Neuron (in vitro differentiated cells): ENCODE results near the gene TRIML2.

Source experiments
- H2AFZ ChIP-seq: one replicate; pipeline ENCODE4 v1.6.1; 2013; ENCODE audit warnings: low read depth, mild to moderate bottlenecking, inconsistent platforms, low read length, moderate library complexity
- H3K27me3 ChIP-seq: one replicate; pipeline ENCODE4 v1.6.1; 2013; ENCODE audit warnings: low read length; ENCODE audit not compliant: insufficient read depth
- H3K36me3 ChIP-seq: one replicate; pipeline ENCODE4 v1.6.1; 2013; ENCODE audit warnings: low read length; ENCODE audit not compliant: insufficient read depth
- H3K4me1 ChIP-seq: one replicate; pipeline ENCODE4 v1.6.1; 2013; ENCODE audit warnings: low read length; ENCODE audit not compliant: insufficient read depth
- H3K4me3 ChIP-seq: 2 replicates; pipeline ENCODE4 v1.5.1; 2013; ENCODE audit warnings: mild to moderate bottlenecking, low read length, moderate library complexity
- H3K9me3 ChIP-seq: one replicate; pipeline ENCODE4 v1.6.1; 2013; ENCODE audit warnings: low read length

The TRIML2 gene, protein sequence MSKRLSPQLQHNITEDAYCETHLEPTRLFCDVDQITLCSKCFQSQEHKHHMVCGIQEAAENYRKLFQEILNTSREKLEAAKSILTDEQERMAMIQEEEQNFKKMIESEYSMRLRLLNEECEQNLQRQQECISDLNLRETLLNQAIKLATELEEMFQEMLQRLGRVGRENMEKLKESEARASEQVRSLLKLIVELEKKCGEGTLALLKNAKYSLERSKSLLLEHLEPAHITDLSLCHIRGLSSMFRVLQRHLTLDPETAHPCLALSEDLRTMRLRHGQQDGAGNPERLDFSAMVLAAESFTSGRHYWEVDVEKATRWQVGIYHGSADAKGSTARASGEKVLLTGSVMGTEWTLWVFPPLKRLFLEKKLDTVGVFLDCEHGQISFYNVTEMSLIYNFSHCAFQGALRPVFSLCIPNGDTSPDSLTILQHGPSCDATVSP

DNA sequence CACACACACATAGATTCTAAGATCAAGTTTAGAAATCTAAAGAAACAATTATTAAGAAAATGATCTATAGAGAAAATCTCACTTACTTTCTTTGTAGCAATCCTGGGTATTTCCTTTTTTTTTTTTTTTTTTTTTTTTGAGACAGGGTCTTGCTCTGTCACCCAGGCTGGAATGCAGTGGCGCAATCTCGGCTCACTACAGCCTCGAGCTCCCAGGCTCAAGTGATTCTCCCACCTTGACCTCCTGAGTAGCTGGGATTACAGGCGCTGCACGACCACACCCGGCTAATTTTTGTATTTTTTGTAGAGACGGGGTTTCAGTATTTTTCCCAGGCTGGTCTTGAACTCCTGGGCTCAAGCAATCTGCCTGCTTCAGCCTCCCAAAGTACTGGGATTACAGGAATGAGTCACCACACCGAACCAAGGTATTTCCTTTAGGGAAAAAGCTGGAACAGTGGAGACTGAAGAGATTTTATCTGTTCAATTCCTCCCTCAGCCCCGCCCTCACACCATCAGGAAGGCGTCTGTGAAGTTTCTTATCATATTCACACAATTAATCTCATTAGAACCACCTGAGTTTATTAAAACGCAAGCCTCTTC lies at the start of gene TRIML2:
TSS of gene TRIML2 (minus strand) at position 447 of the 599 bp plus-strand sequence. CDS start 4,235 bp downstream, outside the sequence.
- Histone ChIP-seq H2AFZ (no peak within 1 kb of the TSS), H3K4me1 (no peaks in the 10 kb centered on the region), H3K36me3 (no peaks in the 10 kb centered on the region), H3K9me3 (no peaks in the 10 kb centered on the region), H3K27me3 (no peaks in the 10 kb centered on the region), H3K4me3 (no peak within 1 kb of the TSS)

- H3K9me3 ChIP-seq, result no peaks in the 10 kb centered on the region
- no peaks in the 10 kb centered on the region for H3K36me3 ChIP-seq
- no peak overlapping the region for H3K4me3 ChIP-seq
- no peaks in the 10 kb centered on the region for H3K27me3 ChIP-seq
- no peaks in the 10 kb centered on the region for H3K4me1 ChIP-seq
- H2AFZ ChIP-seq, result no peak overlapping the region
These were observed 48.9 kb upstream of the TRIML2 start for GRCh38 chr4:188158336-188158735.

GRCh38 chr4:188154668-188155405 lies 45.4 kb upstream of the TRIML2 start:
- no peaks in the 10 kb centered on the region for H3K4me1 ChIP-seq
- no peaks in the 10 kb centered on the region for H3K9me3 ChIP-seq
- H3K36me3 ChIP-seq, result no peaks in the 10 kb centered on the region
- H3K4me3 ChIP-seq, result no peak overlapping the region
- H3K27me3 ChIP-seq, result no peaks in the 10 kb centered on the region
- H2AFZ ChIP-seq, result no peak overlapping the region

DNA sequence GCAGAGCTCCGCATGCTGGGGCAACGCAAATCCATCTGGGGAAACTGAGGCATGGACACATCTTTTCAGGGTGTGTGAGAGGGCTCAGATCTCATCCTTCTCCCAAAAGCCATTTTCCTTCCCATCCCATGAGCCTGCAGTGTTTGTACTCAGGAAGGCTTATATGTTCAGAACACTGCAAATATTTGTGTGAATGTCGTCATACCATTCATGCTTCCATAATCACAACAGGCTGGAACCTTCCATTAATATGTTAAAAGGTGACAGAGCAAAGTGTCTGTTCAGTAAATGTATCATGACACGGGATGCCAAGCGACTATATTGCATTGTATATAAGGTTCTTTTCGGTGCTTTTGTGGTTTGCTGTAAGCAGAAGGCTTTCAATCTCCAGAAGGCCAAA lies 38.4 kb upstream of the TRIML2 start:
- Histone ChIP-seq H3K9me3 (no peaks in the 10 kb centered on the region), H2AFZ (no peak overlapping the region), H3K27me3 (no peaks in the 10 kb centered on the region), H3K4me1 (no peaks in the 10 kb centered on the region), H3K4me3 (no peak overlapping the region), H3K36me3 (no peaks in the 10 kb centered on the region)

DNA sequence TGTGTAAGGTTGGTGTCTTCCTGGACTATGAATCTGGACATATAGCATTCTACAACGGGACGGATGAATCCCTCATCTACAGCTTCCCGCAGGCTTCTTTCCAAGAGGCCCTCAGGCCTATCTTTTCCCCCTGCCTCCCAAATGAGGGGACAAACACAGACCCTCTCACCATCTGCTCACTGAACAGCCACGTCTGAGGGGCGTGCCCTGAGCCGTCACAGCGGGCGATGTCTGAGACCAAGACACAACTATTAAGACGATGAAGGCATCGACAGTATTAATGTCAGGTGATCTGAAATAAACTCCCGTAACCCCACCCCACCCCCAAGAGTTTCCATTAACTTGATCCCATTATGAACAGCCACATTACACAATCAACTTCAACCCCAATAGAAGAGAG lies 37.8 kb upstream of the TRIML2 start:
- H3K4me3 ChIP-seq, result no peak overlapping the region
- H3K9me3 ChIP-seq, result no peaks in the 10 kb centered on the region
- no peak overlapping the region for H2AFZ ChIP-seq
- H3K27me3 ChIP-seq, result no peaks in the 10 kb centered on the region
- H3K4me1 ChIP-seq, result no peaks in the 10 kb centered on the region
- no peaks in the 10 kb centered on the region for H3K36me3 ChIP-seq

DNA sequence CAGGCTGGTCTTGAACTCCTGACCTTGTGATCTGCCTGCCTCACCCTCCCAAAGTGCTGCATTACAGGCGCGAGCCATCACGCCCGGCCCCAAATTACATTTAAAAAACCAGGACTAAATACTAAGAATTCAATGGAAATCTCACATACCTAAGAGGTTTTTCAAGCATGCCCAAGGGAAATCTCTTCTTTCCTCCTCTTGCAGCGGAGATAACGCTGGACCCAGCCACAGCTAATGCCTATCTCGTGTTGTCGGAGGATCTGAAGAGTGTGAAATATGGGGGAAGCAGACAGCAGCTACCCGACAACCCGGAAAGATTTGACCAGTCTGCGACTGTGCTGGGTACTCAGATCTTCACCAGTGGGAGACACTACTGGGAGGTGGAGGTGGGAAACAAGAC lies 37.2 kb upstream of the TRIML2 start:
- no peaks in the 10 kb centered on the region for H3K4me1 ChIP-seq
- H3K36me3 ChIP-seq, result no peaks in the 10 kb centered on the region
- no peak overlapping the region for H2AFZ ChIP-seq
- no peaks in the 10 kb centered on the region for H3K27me3 ChIP-seq
- no peaks in the 10 kb centered on the region for H3K9me3 ChIP-seq
- H3K4me3 ChIP-seq, result no peak overlapping the region

DNA sequence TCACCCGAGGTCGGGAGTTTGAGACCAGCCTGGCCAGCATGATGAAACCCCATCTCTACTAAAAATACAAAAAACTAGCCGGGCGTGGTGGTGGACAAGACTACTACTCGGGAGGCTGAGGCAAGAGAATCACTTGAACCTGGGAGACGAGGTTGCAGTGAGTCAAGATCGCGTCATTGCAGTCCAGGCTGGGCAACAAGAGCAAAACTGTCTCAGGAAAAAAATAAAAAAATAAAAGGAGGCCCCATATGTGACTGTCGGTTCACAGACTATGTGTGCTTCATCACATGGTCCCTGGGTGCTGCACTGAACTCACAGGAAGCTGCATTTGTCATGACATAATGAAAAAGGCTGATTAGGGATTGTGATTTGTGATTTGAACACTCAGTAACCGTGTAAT lies 36.2 kb upstream of the TRIML2 start:
- no peaks in the 10 kb centered on the region for H3K4me1 ChIP-seq
- H3K9me3 ChIP-seq, result no peaks in the 10 kb centered on the region
- H3K27me3 ChIP-seq, result no peaks in the 10 kb centered on the region
- no peak overlapping the region for H2AFZ ChIP-seq
- no peaks in the 10 kb centered on the region for H3K36me3 ChIP-seq
- no peak overlapping the region for H3K4me3 ChIP-seq

GRCh38 chr4:188143731-188144130 lies 34.3 kb upstream of the TRIML2 start:
- Histone ChIP-seq H3K36me3 (no peaks in the 10 kb centered on the region), H3K4me1 (no peaks in the 10 kb centered on the region), H3K4me3 (no peak overlapping the region), H3K9me3 (no peaks in the 10 kb centered on the region), H2AFZ (no peak overlapping the region), H3K27me3 (no peaks in the 10 kb centered on the region)

DNA sequence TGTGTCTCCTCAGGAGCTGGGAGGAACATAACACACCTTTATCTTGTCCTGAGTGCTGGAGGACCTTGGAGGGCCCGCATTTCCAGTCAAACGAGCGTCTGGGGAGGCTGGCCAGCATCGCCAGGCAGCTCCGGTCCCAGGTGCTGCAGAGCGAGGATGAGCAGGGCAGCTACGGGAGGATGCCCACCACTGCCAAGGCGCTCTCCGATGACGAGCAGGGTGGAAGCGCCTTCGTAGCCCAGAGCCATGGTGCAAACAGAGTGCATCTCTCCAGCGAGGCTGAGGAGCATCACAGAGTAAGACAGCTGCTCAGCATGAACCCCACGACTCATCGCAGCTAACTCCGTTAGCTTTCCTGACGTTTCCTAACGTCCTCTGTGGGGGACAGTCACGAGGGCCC lies 30.3 kb upstream of the TRIML2 start:
- Histone ChIP-seq H3K36me3 (no peaks in the 10 kb centered on the region), H2AFZ (no peak overlapping the region), H3K27me3 (no peaks in the 10 kb centered on the region), H3K9me3 (no peaks in the 10 kb centered on the region), H3K4me3 (no peak overlapping the region), H3K4me1 (no peaks in the 10 kb centered on the region)

DNA sequence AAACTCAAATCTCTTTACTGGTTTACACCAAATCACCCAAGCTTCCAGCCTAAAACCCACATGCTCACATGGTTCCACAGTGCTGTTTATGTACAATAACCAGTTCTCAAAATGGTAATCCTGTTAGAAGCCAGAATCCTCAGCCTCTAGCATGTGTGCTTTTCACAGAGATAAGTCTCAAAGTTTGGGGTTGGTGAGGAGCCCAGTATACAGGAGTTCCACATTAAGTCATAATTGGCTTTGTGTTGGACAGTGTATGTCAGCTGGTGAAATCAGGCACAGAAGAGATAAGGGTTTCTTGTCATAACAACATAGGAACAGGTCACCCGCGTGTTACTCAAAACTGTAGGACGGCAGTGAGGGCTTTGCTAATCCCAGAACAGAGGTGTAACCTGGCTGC lies 29.7 kb upstream of the TRIML2 start, which contains the start of gene TRIML1:
TSS of gene TRIML1 (plus strand) at position 301 of the 400 bp plus-strand sequence. CDS start 118 bp downstream, outside the sequence.
- H3K4me1 ChIP-seq, result no peaks in the 10 kb centered on the region
- H3K4me3 ChIP-seq, result no peak within 1 kb of the TSS
- H3K27me3 ChIP-seq, result no peaks in the 10 kb centered on the region

DNA sequence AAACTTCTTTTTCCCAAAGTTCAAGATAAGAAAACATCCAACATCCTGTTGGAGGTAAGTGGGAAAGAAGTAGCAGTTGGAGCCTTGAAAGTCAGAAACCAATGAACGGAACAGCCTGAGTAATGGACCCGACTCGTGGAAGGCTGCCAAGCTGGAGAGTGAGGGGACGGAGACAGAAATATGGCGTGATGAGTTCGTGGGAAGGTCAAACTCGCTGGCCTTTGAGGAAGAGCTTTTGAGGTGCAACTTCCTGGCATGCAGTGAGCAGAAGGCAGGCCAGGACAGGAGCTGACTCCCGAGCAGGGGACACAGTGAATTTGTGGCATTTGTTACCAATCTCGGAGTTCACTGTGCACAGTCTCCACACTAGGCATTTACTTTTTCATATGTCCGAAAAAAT lies 28.8 kb upstream of the TRIML2 start:
- no peaks in the 10 kb centered on the region for H3K27me3 ChIP-seq
- H3K4me3 ChIP-seq, result no peak overlapping the region
- no peak overlapping the region for H2AFZ ChIP-seq
- no peaks in the 10 kb centered on the region for H3K36me3 ChIP-seq
- H3K4me1 ChIP-seq, result no peaks in the 10 kb centered on the region
- H3K9me3 ChIP-seq, result no peaks in the 10 kb centered on the region

More for the DNA sequence above, 29.7 kb upstream of the TRIML2 start, which contains the start of gene TRIML1:
- Histone ChIP-seq H3K9me3 (no peaks in the 10 kb centered on the region), H3K36me3 (no peaks in the 10 kb centered on the region), H2AFZ (no peak within 1 kb of the TSS)

- Histone ChIP-seq H2AFZ (no peak overlapping the region), H3K27me3 (no peaks in the 10 kb centered on the region), H3K9me3 (no peaks in the 10 kb centered on the region), H3K4me3 (no peak overlapping the region), H3K36me3 (no peaks in the 10 kb centered on the region), H3K4me1 (no peaks in the 10 kb centered on the region)
These were observed 22.8 kb upstream of the TRIML2 start for GRCh38 chr4:188132232-188132631.

DNA sequence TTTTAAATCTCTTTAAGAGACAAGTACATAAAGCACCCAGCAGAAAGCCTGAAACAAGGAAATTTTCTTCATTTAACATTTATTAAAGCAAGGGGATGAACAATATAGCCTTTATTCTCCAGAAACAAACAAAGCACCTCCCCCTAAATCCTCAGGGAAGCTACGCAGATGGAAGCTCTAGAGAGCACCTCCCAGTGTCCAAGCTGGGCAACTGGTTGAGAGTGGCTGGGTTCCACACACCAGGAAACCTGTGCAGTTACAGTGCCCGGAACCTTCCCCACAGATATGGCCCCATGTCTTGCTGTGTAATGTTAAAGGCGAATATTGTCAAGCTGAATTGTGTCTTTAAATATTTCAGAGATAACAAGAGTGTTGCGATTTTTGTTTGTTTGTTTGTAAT lies 21.0 kb upstream of the TRIML2 start:
- Histone ChIP-seq H3K9me3 (no peaks in the 10 kb centered on the region), H3K36me3 (no peaks in the 10 kb centered on the region), H3K4me3 (no peak overlapping the region), H2AFZ (no peak overlapping the region), H3K27me3 (no peaks in the 10 kb centered on the region), H3K4me1 (no peaks in the 10 kb centered on the region)
